Activated CD8-positive, alpha-beta T cell treated with anti-CD3 and anti-CD28 coated beads, Interleukin-2, amount 10 ng/mL, durations not matched to agents 7 days and 5 days (primary cell): Measurements from ENCODE around the gene CHST11. TPM values are rescaled to one million over a fixed set of nuclear protein-coding genes. Genes with fewer than 3 reads are reported as not detected.
A peak's percentile ranks its signal among the peaks of the same experiment; 100 is the strongest.

Source experiments
- ATAC-seq: fragments of 150-1000 bp; cut with Tn5 transposase; one replicate; pipeline ENCODE4 v1.10.0; 2021; ENCODE audit warnings: moderate library complexity
- CTCF ChIA-PET: fragments of 350-600 bp; sonication (Branson Sonifier 250); formaldehyde crosslinking; loops from one replicate; lab custom pipeline; 2021; ENCODE audit warnings: antibody characterized with exemption; lab: Charles Lee
- POLR2A ChIA-PET: fragments of 350-600 bp; sonication (Branson Sonifier 250); formaldehyde crosslinking; loops from one replicate; lab custom pipeline; 2021; ENCODE audit warnings: antibody characterized with exemption; lab: Charles Lee
- DNase-seq: peaks from one replicate; pipeline ENCODE4 v3.0.0-alpha.2; 2020
- H3K27ac Mint-ChIP-seq: one replicate; pipeline ENCODE4 v1.8.0; 2021; ENCODE audit warnings: mild to moderate bottlenecking, mixed read lengths
- H3K27me3 Mint-ChIP-seq: one replicate; pipeline ENCODE4 v1.8.0; 2021; ENCODE audit warnings: low read depth, mixed read lengths
- H3K36me3 Mint-ChIP-seq: one replicate; pipeline ENCODE4 v1.8.0; 2021; ENCODE audit warnings: low read depth, mixed read lengths
- H3K4me1 Mint-ChIP-seq: one replicate; pipeline ENCODE4 v1.8.0; 2021; ENCODE audit warnings: low read depth, mixed read lengths
- H3K4me3 Mint-ChIP-seq: one replicate; pipeline ENCODE4 v1.8.0; 2021; ENCODE audit warnings: mild to moderate bottlenecking, mixed read lengths
- H3K9me3 Mint-ChIP-seq: one replicate; pipeline ENCODE4 v1.8.0; 2022; ENCODE audit warnings: mixed read lengths; ENCODE audit not compliant: insufficient read depth
- total RNA-seq, 2 experiments: library from RNA; stranded (reverse); gene quantifications; one replicate each; pipeline ENCODE4 v1.2.3, GENCODE V29; 2021

The CHST11 gene
- total RNA-seq, 2 experiments from 2014 or later, result 82.1 to 85.2 TPM

- Mint-ChIP-seq H3K27me3 (no peaks in the 10 kb centered on the region), H3K9me3 (peaks cover 4% of the 10 kb centered on the region), H3K27ac (peak overlapping the region; percentile 66), H3K4me3 (no peak overlapping the region), H3K36me3 (peaks cover 70% of the 10 kb centered on the region), H3K4me1 (peaks cover 93% of the 10 kb centered on the region)
- ChIA-PET POLR2A (interaction anchor here (0.7 to 3.0 kb wide), 2 partner anchors 30 to 198 kb away, joined by 7 to 14 read pairs; no protein-coding TSS in a partner anchor), CTCF (no interaction called here)
- DNase-seq (no peak), ATAC-seq (no peak)
Measured at GRCh38 chr12:104689635-104690034, 232.9 kb downstream of the CHST11 start.

DNA sequence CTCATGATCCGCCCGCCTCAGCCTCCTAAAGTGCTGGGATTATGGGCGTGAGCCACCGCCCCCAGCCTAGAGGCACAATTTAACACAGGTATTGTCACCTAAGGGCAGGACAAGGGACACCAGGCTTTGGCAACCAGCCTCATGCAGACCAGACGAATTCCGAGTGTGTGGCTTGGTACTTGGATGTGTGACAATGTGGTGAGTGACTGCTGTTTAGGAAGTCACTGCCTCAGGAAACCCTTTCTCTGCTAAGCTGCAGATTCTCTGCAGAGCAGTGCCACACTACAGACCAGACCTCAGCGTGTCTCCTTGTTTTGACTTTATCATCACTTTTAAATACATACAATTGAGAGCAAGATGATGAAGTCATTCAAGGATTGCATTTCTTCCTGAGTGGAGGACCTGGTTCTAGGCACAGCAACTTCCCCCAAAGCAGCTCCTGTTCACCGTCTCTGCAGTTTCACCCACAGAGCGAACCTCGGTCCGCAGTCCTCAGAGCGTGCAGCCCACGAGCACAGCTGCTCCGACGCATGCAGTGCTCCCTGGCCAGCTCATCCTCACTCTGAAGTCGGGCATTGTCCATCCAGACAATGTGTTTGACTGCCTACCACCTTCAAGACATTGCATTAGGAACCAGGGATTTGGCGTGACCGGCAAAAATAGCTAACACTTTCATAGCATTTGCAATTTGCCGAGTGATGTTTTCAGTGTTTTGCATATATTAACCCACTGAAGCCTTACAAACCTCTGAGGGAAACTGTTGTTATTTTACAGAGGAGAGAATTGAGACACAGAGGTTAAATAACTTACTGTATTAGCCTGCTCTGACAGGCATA is 235.2 kb downstream of the CHST11 start:
- Mint-ChIP-seq H3K4me3 (no peak overlapping the region), H3K27ac (peak overlapping the region; percentile 40), H3K4me1 (peaks cover 89% of the 10 kb centered on the region), H3K27me3 (no peaks in the 10 kb centered on the region), H3K36me3 (peaks cover 65% of the 10 kb centered on the region), H3K9me3 (peaks cover 4% of the 10 kb centered on the region)
- no peak for ATAC-seq
- ChIA-PET CTCF (interaction anchor here (1.3 to 1.7 kb wide), 2 partner anchors 10 to 42 kb away, joined by 4 read pairs; no protein-coding TSS in a partner anchor), POLR2A (interaction anchor here (0.6 kb wide), 1 partner anchor 15 kb away, joined by 4 read pairs; no protein-coding TSS in a partner anchor)
- no peak for DNase-seq

GRCh38 chr12:104692557-104693218 is 235.9 kb downstream of the CHST11 start:
- ChIA-PET POLR2A (no interaction called here), CTCF (interaction anchor here (1.7 kb wide), 1 partner anchor 11 kb away, joined by 4 read pairs; no protein-coding TSS in a partner anchor)
- peaks cover 68% of the 10 kb centered on the region for H3K36me3 Mint-ChIP-seq
- ATAC-seq (no peak), DNase-seq (no peak)
- H3K4me3 Mint-ChIP-seq, result no peak overlapping the region
- H3K27me3 Mint-ChIP-seq, result no peaks in the 10 kb centered on the region
- no peak overlapping the region for H3K27ac Mint-ChIP-seq
- H3K9me3 Mint-ChIP-seq, result peaks cover 4% of the 10 kb centered on the region
- H3K4me1 Mint-ChIP-seq, result peaks cover 90% of the 10 kb centered on the region

- H3K27me3 Mint-ChIP-seq, result no peaks in the 10 kb centered on the region
- ATAC-seq, result no peak
- H3K4me3 Mint-ChIP-seq, result no peak overlapping the region
- DNase-seq, result no peak
- peak overlapping the region; percentile 44 for H3K27ac Mint-ChIP-seq
- ChIA-PET POLR2A (interaction anchor here (2.7 kb wide), 1 partner anchor 27 kb away, joined by 15 read pairs; no protein-coding TSS in a partner anchor), CTCF (interaction anchor here (1.2 to 1.5 kb wide), 2 partner anchors 9 to 23 kb away, joined by 3 to 5 read pairs; no protein-coding TSS in a partner anchor)
- H3K36me3 Mint-ChIP-seq, result peaks cover 70% of the 10 kb centered on the region
- peaks cover 4% of the 10 kb centered on the region for H3K9me3 Mint-ChIP-seq
- H3K4me1 Mint-ChIP-seq, result peaks cover 90% of the 10 kb centered on the region
Measured at GRCh38 chr12:104693493-104693892, 236.7 kb downstream of the CHST11 start.

DNA sequence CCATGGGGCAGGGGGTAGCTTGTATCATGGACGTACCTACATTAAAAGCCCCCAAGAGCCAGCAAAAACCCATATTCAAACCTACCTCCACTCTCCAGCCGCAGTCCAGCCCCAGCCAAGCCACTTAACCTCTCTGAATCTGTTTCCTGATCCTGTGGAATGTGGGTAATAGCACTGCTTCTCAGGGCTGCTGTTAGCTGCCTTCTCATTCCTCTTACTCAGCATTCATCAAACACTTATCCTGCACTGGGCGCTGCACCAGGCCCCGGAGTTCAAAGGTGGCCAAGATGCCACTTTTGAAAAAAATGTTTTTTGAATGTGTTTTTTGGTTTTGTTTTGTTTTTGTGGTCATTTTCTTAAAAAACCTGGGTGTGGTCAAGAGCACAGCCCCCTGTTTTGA is 237.4 kb downstream of the CHST11 start:
- no peaks in the 10 kb centered on the region for H3K27me3 Mint-ChIP-seq
- peaks cover 4% of the 10 kb centered on the region for H3K9me3 Mint-ChIP-seq
- peaks cover 65% of the 10 kb centered on the region for H3K36me3 Mint-ChIP-seq
- ChIA-PET POLR2A (interaction anchor here (1.8 to 2.7 kb wide), 2 partner anchors 11 to 26 kb away, joined by 5 to 15 read pairs; no protein-coding TSS in a partner anchor), CTCF (interaction anchor here (1.2 to 1.5 kb wide), 2 partner anchors 10 to 23 kb away, joined by 3 to 5 read pairs; no protein-coding TSS in a partner anchor)
- ATAC-seq, result no peak
- no peak overlapping the region for H3K4me3 Mint-ChIP-seq
- peak overlapping the region; percentile 75 for H3K27ac Mint-ChIP-seq
- H3K4me1 Mint-ChIP-seq, result peaks cover 88% of the 10 kb centered on the region
- no peak for DNase-seq

GRCh38 chr12:104694711-104695110 is 238.0 kb downstream of the CHST11 start:
- Mint-ChIP-seq H3K9me3 (peaks cover 4% of the 10 kb centered on the region), H3K36me3 (peaks cover 63% of the 10 kb centered on the region), H3K4me1 (peaks cover 87% of the 10 kb centered on the region), H3K27me3 (no peaks in the 10 kb centered on the region), H3K4me3 (peak overlapping the region; percentile 32), H3K27ac (peak overlapping the region; percentile 86)
- ATAC-seq (no peak), DNase-seq (no peak)
- ChIA-PET CTCF (interaction anchor here (1.2 to 1.7 kb wide), 5 partner anchors 10 to 313 kb away, joined by 3 to 9 read pairs (median 5); no protein-coding TSS in a partner anchor), POLR2A (interaction anchor here (0.9 to 2.7 kb wide), 7 partner anchors 8 to 238 kb away, joined by 3 to 15 read pairs (median 4); partner anchors contain the start of gene CHST11)

DNA sequence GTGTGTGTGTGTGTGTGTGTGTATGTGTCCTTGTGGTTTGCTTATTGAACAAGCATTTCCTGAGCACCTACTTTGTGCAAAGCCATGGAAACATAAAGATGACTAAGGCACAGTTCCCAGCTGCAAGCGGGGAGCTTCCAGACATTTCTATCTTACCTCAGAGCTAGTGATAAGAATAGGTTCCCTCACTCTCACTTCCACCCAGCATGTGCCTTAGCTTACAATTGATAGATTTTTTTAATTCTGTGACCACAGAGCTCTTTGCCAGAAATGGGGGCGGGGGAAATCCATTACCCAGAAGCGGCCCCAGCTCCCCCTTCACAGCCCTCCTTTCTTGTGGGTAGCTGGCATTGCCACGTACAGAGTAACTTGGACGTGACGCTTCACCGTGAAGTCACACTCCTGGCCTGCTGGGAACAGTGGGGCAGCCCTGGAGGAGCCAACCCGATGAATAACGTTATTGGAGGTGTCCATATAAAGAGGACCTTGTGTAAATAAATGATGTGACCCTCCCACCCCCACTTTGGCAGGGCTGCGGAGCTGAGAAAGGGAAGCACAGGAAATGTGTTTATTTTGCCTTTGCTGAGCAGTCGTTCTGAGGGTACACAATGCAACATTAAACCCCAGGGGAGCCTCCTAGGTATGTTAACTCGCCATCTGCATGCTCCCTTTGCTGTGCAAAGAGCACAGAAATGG is 238.9 kb downstream of the CHST11 start:
- Mint-ChIP-seq H3K27me3 (no peaks in the 10 kb centered on the region), H3K9me3 (peaks cover 4% of the 10 kb centered on the region), H3K36me3 (peaks cover 57% of the 10 kb centered on the region), H3K4me1 (peaks cover 82% of the 10 kb centered on the region), H3K4me3 (peak overlapping the region; percentile 32), H3K27ac (peak overlapping the region; percentile 86)
- ATAC-seq, result peak; percentile 89
- DNase-seq, result peak; percentile 78
- ChIA-PET POLR2A (interaction anchor here (0.9 to 2.7 kb wide), 11 partner anchors 9 to 238 kb away, joined by 3 to 15 read pairs (median 4); partner anchors contain the start of gene CHST11), CTCF (interaction anchor here (1.3 to 1.7 kb wide), 6 partner anchors 9 to 314 kb away, joined by 5 to 9 read pairs (median 6); no protein-coding TSS in a partner anchor)

GRCh38 chr12:104697186-104697585 is 240.4 kb downstream of the CHST11 start:
- H3K27ac Mint-ChIP-seq, result no peak overlapping the region

DNA sequence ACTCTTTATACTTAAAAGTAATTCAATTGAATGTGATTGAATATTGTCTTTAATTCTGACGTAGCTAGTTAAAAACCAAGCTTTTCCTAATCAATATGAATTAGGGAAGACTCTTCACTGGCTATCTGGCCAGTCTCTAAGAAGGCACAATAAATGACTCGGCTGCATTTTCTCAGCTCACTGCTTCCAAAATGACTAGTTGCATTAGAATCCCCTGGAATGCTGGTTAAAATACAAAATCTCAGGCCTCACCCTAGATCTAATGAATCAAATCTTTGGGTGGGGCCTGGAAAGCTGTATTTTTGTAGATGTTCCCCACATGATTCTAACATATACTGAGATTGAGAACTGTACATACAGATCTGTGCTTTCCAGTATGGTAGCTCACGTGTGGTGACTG is 242.1 kb downstream of the CHST11 start:
- ChIA-PET CTCF (interaction anchor here (1.2 to 1.6 kb wide), 3 partner anchors 11 to 15 kb away, joined by 3 to 8 read pairs (median 7); no protein-coding TSS in a partner anchor), POLR2A (interaction anchor here (2.0 kb wide), 1 partner anchor 12 kb away, joined by 14 read pairs; no protein-coding TSS in a partner anchor)
- H3K9me3 Mint-ChIP-seq, result no peaks in the 10 kb centered on the region
- no peak for ATAC-seq
- H3K36me3 Mint-ChIP-seq, result peaks cover 44% of the 10 kb centered on the region
- H3K4me3 Mint-ChIP-seq, result no peak overlapping the region
- no peak overlapping the region for H3K27ac Mint-ChIP-seq
- DNase-seq, result no peak
- H3K27me3 Mint-ChIP-seq, result no peaks in the 10 kb centered on the region
- H3K4me1 Mint-ChIP-seq, result peaks cover 62% of the 10 kb centered on the region

More at GRCh38 chr12:104697186-104697585, 240.4 kb downstream of the CHST11 start:
- peaks cover 73% of the 10 kb centered on the region for H3K4me1 Mint-ChIP-seq
- peaks cover 4% of the 10 kb centered on the region for H3K9me3 Mint-ChIP-seq
- ChIA-PET POLR2A (no interaction called here), CTCF (no interaction called here)
- ATAC-seq (no peak), DNase-seq (no peak)
- peaks cover 48% of the 10 kb centered on the region for H3K36me3 Mint-ChIP-seq
- H3K27me3 Mint-ChIP-seq, result no peaks in the 10 kb centered on the region
- H3K4me3 Mint-ChIP-seq, result no peak overlapping the region

GRCh38 chr12:104699489-104700190 is 242.9 kb downstream of the CHST11 start:
- DNase-seq (no peak), ATAC-seq (no peak)
- Mint-ChIP-seq H3K4me1 (peaks cover 55% of the 10 kb centered on the region), H3K9me3 (no peaks in the 10 kb centered on the region), H3K27me3 (no peaks in the 10 kb centered on the region), H3K27ac (peak overlapping the region; percentile 63), H3K36me3 (peaks cover 39% of the 10 kb centered on the region), H3K4me3 (no peak overlapping the region)
- POLR2A ChIA-PET, result interaction anchor here (2.0 kb wide), 1 partner anchor 12 kb away, joined by 14 read pairs; no protein-coding TSS in a partner anchor
- CTCF ChIA-PET, result interaction anchor here (1.1 to 1.5 kb wide), 3 partner anchors 11 to 33 kb away, joined by 3 to 7 read pairs (median 3); no protein-coding TSS in a partner anchor
